ENCODE measurements around the gene ZIC3.
"Not testable (repeated sequence)": the region's sequence is repeated elsewhere in the genome, so short reads cannot be mapped to it uniquely, and the experiment has no call there.

Gene ZIC3

DNA sequence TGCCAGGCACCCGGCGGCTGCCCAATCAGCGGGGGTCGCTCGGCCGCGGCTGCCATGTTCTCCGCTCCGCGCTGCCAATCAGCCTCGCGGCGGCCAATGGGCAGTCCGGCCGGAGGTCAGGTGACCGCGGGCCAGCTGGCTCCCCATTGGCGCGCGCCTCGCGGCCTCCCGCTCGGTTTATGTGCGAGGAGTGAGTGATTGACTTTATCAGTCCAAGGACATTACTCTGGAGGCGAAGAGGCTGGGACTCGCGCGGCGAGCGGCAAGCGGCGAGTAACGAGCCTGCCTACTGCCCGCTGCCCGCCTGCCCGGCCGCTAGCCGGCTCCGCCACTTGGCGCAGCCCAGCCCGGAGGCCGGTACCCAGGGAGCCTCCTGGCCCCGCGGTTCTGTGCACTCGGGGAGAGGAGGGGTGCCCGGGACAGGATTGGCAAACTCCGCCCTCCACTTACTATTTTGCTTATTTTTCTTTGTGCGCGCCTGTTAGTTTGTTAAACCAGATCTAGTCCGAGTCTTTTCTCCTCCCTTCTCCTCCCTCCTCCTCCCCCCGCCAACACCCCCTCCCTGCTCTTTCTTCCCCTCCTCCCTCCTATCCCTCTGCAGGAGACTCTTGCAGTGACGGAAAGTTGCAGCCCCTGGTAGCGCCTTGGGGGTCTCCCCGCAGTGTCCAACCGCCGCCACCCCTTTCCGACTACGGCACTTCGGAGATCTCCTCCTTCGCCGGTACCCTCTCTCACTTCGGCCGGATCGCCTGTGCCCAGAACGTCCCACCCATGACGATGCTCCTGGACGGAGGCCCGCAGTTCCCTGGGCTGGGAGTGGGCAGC is at the start of gene ZIC3:
Gene ZIC3 (plus strand): TSS at position 207 of the 825 bp plus-strand sequence. CDS start 565 bp downstream, at position 772.
- no peak for DNase-seq

DNA sequence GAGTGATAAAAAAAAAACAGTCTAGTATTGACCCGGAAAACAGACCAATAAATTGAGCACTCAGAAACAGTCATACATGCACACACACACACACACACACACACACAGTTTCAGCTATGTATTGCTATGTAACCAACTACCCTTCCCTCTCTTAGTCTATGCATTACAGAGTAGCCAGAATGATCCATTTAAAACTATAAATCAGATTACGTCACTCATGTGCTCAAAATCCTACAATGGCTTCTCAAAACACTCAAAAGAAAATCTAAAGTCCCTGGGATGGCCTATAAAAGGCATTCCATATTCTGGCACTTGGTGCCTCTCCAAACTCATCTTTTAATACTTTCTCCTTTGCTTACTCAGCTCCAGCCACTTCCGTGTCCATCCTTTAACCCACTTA is 46.5 kb upstream of the ZIC3 start:
- no peak for DNase-seq

DNA sequence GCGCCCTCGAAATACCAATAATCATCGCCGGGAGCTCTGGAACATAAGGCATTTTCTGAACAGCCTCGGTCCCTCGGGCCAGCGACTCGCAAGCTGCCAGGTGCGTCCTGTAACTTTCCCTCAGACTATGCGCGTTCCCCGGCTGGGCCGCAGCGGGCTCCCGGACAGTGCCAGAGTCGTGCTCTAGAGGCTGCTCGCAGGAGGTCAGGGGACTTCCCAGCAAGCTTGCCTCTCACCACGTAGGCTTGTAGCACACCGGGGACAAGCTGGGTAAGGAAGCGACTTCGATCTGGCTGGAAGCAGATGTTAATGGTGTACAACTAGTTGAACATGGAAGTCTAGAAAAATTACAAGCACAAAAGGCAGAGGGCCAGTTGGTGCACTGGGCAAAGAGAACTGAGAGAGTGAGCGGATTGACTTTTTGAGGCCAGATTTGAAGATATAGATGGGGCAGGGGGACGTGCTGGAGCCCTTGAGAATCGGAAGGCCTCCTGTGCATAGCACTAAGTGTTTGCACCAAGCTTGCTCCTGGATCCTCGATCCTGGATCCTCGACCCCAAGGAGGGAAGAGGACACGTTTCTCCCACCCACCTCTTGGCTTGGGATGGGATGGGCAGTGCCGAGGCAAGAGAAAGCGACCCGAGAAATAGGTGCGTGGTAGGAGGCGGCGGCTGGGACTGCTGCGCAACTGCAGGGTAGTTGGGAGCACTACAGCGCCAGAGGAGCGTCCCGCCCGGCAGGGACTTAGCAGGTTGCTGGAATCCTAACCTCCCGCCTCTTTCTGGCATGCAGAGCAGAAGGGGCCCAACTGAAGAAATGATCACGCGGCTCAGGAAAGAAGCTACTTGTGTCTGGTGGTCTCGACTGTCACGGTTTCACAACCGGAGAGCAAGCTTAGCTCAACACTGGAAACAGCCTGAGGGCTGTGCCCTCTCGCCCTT is 19.9 kb upstream of the ZIC3 start:
- DNase-seq, result no peak

DNA sequence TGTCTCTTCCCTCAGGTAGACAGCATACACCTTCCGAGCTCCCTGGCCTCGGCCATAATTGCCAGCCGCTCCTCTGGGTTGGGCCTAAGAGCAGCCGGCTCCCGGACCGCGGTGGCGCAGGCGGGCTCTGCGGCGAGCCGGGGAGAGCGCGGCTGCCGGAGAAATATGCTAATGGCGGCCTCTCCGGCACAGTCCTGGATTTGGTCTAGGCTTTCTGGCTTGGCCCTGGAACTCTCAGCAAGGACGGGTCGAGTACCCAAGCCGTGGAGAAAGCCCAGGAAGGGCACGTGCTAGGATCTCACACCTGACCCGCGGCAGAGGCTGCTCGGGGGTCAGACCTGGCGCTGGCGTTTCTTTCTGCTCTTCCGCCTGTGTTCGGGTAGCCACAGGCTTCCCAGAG is 18.6 kb upstream of the ZIC3 start:
- DNase-seq, result no peak

DNA sequence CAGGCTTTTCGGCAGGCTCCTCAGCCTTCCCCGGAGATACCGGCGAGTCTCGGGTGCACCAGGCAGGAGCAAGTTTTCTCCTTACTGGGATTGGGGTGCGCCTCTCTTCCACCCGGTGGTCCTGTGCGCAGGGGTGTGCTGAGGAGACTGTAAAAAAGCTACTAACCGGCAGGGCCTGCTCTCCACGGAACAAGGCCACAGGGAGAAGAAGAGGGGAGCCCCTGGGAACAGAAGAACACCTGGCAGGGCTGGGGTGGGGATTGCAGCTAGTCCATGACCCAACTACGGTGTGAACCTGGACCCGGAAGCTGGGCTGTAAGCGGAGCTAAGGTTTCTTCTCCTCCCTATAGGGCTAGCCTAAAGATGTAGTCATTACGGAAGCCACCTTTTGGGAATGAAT is 17.7 kb upstream of the ZIC3 start:
- DNase-seq, result no peak

DNA sequence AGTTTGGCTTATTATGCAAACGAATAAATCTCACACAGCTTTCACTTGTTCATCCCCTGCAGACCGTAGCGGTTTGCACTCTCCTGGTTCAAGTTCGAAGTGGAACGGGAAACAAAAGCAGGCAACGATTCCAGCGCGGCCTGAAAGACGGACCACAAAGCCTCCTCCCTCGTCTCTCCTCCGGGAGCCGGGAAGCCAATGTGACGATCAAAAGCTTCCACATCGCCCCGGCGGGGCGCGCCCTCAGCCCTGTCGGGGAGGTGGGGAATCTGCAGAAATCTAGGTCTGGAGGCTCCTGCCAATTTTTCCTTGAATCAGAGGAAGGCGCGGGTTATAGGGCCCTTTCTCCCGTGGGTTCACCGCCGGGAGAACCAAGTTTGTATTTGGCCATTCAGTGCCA is 16.9 kb upstream of the ZIC3 start:
- no peak for DNase-seq

DNA sequence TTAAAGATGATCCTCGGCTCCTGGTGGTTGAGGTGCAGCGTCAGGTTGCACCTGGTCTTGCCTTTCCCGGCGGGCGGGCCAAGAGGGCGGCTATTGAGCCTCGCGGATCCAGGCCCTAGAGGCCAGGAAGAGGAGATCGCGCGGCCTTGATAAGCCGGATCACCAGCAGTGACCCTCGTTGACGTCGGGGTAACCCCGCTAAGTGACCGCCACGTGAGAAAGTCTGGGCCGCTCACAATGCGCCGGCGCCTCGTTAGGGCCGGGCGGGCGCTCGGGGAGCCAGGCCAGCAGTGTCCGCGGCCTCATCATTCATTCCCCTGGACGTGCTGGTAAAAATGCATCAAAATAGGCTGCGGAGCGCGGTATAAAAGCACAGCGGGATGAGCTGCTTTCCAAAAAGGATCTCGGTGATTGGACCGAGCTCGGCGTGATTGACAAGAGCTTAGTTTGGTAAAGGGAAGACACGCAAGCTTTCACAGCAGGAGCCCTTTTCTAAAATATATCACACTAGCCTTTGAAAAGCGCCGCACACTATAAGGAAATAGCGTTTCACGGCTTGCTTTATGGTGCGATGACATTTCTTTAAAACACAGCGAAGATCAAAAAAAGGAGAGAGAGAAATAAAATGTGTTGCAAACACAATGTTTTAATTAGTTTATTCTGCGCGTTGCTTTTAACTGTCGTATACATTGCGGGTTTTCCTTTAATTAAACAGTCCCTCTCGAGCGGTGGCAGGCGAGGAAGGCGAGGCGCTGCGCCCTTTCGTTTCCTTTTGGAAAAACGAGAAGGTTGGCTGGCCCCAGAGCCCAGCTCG is 15.9 kb upstream of the ZIC3 start:
- DNase-seq, result no peak

DNA sequence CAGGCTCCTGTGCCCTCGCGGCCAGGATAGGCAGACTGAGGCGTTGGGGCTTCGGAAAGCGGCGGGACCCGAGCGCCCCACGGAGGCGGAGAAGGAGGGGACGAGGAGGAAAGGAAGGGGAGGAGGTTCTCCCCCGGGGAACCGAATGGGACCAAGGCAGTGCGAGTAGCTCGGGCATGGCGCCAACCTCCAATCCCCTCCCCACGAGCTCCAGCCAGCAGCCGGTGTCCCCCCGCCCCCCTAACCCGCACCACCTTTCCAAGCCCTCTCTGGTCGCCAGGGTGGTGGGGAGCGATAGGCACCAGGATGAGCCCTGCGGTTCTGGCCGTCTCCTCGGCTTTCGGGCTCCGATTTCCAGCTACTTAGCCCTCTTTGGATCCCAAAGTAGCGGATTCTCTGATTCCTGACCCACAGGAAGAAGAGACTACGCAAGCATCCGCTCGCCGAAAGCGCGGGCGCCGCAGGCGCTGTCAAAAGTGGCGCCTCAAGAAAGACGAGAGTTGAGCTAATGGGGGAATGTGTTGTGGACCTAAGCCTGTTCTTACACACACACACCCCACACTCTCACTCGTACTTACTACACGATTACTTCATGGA is 15.2 kb upstream of the ZIC3 start:
- no peak for DNase-seq

DNA sequence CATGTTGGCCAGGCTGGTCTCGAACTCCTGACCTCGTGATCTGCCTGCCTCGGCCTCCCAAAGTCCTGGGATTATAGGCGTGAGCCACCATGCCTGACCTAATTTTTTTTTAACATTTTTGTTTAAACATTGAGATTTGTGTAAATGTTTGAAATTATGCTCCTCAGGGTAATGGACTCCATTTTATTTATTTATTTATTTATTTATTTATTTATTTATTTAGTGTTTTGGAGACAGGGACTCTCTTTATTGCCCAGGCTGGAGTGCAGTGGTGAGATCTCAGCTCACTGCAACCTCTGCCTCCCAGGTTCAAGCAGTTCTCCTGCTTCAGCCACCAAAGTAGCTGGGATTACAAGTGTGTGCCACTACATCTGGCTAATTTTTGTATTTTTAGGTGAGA is 13.8 kb upstream of the ZIC3 start:
- not testable (repeated sequence) for DNase-seq

DNA sequence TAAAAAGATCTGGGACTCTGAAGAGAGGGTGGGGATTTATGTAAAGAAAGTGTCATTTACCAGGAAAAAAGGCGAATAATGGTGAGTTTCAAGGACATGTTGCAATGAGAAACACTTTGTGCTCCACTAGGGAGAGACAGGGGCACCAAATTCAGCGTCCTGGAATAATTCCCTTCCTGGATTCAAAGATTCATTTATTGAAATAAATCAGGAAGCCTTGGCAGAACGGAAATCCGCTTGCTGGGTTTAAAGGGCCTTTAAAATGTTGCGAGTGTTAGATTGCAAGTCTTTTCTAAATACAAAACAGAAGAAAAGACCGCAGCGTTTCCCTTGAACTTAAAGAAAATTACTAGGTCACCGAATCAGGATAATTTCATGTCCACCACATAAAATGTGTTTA is 3.8 kb upstream of the ZIC3 start:
- DNase-seq, result no peak

DNA sequence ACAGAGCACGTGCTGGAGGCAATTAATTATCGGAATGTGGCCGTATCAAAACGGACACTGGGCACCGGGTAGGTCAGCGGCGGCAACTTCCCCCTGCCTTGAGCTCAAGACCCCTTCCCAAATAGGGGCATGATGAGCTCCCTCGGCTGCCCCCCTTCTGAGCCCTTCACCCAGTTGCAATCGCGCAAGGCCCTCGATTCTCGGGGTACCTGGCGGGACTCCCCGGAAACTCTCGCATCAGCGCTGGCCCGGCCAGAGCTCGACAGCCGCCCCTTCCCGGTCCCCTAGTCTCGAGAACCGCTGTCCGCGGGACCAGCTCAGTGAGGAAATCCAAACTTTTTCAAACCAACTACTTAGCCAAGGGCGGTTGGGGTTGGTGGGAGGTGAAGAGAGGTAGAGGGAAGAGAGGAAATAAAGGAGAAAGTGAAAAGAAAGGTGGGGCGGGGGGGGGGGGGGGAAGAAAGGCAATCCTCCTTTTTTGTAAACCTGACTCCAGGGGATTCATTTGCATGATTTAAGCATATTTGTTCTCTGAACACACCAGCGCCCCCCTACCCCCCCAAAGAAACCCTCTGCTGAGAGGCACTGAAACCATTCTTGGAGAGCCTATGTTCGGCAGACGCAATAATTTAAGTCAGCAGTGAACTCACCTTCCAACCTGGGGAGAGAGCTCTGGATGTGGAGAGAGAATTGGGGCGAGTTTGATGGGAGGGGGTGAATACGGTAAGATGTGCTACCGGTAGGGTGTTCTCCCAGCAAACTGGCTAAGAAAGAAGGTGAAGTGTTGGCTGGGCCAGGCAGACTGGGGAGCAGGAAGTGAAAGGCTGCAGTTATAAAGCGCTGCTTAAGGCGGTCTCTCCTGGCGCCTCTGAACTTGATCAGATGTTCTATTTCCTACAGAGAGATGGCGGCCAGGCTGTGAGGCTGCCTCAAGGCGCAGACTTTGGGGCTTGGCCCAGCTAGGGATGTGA is 2.0 kb upstream of the ZIC3 start:
- no peak for DNase-seq

DNA sequence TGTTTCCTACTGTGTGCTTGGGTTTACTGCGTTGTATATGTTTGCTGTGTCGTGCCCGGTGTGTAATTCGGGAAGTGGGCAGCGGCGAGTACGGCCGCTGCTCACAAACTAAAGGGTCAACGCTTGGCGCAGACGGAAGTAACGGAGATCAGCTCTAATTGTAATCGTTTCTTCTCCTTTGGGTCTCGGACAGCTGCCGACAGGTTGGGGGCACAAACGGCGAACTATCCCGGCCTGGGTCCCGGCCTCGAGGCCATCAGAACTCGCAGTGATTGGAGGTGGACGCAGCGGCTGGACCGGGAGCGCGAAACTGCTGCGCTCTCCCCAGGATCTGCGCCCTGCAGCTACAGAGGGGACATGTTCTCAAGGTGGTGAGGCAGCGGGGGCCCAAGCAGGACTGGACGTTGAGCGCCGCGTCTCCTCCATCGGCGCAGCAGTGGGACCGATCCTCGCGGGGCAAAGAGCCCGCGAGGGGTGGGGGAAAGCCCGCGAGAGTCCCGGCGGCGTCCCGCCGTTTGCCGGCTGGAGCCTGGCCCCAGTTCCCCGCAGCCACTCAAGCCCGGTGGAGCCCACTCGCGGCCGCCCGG is 516 bp upstream of the ZIC3 start:
- no peak for DNase-seq

DNA sequence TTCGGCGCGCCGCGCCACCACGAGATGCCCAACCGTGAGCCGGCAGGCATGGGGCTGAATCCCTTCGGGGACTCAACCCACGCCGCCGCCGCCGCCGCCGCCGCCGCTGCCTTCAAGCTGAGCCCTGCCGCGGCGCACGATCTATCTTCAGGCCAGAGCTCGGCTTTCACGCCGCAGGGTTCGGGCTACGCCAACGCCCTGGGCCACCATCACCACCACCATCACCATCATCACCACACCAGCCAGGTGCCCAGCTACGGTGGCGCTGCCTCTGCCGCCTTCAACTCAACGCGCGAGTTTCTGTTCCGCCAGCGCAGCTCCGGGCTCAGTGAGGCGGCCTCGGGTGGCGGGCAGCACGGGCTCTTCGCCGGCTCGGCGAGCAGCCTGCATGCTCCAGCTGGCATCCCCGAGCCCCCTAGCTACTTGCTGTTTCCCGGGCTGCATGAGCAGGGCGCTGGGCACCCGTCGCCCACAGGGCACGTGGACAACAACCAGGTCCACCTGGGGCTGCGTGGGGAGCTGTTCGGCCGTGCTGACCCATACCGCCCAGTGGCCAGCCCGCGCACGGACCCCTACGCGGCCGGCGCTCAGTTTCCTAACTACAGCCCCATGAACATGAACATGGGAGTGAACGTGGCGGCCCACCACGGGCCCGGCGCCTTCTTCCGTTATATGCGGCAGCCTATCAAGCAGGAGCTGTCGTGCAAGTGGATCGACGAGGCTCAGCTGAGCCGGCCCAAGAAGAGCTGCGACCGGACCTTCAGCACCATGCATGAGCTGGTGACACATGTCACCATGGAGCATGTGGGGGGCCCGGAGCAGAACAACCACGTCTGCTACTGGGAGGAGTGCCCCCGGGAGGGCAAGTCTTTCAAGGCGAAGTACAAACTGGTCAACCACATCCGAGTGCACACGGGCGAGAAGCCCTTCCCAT is 1.1 kb downstream of the ZIC3 start:
- no peak for DNase-seq

DNA sequence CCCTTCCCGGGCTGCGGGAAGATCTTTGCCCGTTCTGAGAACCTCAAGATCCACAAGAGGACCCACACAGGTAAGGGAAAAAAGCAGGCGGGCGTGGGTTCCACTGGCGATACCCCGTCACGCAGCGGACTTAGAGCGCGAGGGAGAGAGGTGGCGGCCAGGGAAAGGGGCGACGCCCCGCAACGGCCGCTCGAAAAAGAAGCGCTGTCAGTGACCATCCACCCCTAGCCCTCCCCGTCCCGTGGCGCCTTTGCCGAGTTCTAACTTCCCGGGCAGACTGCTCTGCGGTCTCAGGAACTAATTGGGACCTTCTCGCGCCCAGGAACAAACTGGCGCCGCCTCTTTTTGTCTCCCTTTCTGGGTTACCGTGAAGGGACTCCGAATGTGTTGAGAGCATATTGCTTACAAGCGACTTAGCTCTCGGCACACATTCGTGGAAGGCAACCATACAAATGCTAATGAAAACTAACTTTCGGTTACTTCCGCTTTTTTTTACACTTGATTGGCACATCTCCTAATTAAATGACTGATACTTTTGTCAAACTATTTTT is 1.8 kb downstream of the ZIC3 start:
- no peak for DNase-seq

DNA sequence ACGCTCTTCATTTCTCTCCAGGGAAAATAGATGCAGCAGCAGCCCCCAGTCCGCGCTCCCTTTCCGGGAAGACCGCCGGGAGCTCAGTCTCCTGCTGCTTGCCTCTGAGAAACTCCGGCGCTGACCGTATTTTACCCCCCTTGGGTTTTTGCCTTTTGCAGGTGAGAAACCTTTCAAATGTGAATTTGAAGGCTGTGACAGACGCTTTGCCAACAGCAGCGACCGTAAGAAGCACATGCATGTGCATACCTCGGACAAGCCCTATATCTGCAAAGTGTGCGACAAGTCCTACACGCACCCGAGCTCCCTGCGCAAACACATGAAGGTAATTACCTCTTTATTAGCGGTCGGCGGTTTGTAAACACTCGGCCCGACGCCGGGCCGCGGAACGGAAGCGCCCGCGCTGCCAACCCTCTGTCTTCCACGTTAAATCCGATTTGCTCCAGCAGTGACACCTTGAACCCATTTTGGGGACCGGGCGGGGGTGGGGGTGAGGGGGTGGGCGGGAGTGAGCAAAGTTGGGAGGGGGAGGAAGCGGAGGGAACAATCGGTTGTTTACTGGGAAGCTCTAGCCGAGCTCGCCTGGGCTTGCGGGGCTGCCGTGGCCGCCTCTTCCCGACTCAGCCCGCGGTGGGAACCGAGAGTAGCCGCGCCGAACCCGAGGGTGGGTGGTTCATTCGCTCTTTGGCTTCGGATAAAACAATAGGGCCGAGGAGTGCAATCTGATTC is 3.0 kb downstream of the ZIC3 start:
- DNase-seq, result no peak

DNA sequence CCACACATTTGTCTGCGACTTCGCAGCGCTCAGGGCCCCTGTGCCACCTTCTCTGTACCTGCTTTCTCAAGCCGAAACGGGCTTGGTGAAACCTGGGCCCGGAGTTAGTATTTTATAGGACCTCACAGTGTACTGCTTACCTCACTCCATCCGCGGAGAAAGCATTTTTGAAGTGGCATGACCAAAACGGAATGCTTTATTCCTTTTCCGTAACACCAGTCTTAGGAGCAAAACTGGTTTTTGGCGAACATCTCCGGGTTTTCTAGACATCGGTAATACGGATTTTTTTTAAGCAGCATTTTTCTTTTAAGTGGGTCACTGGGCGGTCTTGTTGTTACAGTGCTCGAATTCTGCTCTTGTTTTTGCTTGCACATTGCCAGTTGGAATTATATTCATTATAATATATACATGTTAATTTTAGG is 3.6 kb downstream of the ZIC3 start:
- no peak for DNase-seq

DNA sequence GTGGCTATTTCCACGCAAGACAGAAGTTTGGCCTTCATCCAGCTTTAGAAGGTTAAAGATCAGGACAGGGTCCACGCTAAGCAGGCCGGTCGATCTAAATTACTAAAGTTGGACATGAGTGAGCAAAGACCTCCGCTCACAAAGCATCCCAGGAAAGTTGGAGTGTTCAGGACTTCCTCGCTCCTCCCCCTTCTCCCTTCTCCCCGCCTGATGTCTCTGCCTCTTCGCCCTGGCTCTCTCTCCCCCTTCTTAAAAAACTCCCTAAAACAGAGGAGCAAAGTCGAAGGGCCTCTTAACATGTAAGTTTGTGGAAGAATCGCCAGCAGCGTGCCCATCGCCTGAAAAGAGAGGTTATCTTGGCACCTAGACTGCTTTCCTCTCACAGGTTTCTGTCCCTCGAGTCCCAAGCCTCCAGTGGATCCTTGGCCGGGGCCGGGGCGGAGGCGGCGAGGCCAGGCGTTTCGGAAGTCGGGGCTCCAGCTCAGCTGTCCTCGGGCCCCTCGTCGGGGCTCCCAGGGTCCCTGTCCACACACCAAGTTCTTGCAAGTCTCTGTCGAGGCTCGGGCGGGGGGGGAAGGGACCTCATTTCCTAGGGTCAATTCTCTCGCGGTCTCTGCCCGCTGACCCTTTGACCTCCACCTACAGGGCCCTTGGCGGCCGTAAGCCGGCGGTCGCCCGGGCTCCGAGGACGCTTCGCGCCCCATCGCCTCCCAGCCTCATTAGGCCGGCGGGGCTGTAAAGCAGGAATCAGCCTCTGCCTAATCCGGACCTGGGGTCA is 7.6 kb downstream of the ZIC3 start:
- DNase-seq, result no peak

Data from CD4-positive, alpha-beta T cell treated with Interleukin-10 for 1 hour (primary cell).